HepG2 (cell line): ENCODE results near the gene C19orf38.
A peak's percentile ranks its signal among the peaks of the same experiment; 100 is the strongest.

Experiments used
- EZH2 ChIP-seq: conservative IDR thresholded peaks from 2 replicates; pipeline ENCODE4 v1.6.1; 2012; ENCODE audit warnings: mild to moderate bottlenecking, low read depth, low read length, moderate library complexity
- RFX1 ChIP-seq: fragments of 450-650 bp; IDR thresholded peaks from 2 replicates; pipeline ENCODE4 v1.6.1; 2017
- ZNF207 ChIP-seq: fragments of 450-650 bp; IDR thresholded peaks from 2 replicates; pipeline ENCODE4 v1.6.1; 2016; ENCODE audit warnings: antibody characterized with exemption, borderline replicate concordance
- ZNF614 ChIP-seq: IDR thresholded peaks from 2 replicates; pipeline ENCODE4 v1.6.1; 2018; ENCODE audit warnings: missing biosample characterization, missing genetic modification reagents, inconsistent platforms, borderline replicate concordance
- TF ChIP-seq, protein P1 (sequence below): sonication (generic); formaldehyde crosslinking; IDR thresholded peaks from 2 replicates; pipeline ENCODE4 v1.5.0; 2020; ENCODE audit warnings: mild to moderate bottlenecking, missing genetic modification reagents, moderate library complexity
- TF ChIP-seq, protein P2 (sequence below): sonication (generic); formaldehyde crosslinking; IDR thresholded peaks from 2 replicates; pipeline ENCODE4 v1.4.0; 2020; ENCODE audit warnings: missing genetic modification reagents
- TF ChIP-seq, protein P3 (sequence below): IDR thresholded peaks from 2 replicates; pipeline ENCODE4 v1.6.1; 2012; ENCODE audit warnings: inconsistent platforms

DNA sequence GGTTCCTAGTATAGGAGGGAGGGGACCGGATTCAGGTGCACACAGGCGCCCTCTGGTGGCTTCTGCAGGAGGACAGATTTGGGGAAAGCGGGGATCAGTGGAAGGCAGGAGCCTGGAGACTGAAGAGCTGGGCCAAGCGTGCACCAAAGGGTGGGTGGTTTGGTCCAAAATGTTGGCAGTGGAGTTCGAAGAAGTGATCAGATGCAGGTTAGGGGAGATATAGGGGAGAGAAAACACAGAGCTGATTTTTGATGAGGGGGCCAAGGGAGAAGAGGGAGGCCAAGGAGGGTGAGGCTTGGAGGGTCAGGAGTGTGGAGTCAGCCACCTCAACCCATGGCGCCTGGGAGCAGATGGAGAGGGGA, 16.3 kb downstream of the C19orf38 start:
- TF ChIP-seq, protein P1, sequence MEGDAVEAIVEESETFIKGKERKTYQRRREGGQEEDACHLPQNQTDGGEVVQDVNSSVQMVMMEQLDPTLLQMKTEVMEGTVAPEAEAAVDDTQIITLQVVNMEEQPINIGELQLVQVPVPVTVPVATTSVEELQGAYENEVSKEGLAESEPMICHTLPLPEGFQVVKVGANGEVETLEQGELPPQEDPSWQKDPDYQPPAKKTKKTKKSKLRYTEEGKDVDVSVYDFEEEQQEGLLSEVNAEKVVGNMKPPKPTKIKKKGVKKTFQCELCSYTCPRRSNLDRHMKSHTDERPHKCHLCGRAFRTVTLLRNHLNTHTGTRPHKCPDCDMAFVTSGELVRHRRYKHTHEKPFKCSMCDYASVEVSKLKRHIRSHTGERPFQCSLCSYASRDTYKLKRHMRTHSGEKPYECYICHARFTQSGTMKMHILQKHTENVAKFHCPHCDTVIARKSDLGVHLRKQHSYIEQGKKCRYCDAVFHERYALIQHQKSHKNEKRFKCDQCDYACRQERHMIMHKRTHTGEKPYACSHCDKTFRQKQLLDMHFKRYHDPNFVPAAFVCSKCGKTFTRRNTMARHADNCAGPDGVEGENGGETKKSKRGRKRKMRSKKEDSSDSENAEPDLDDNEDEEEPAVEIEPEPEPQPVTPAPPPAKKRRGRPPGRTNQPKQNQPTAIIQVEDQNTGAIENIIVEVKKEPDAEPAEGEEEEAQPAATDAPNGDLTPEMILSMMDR (CRISPR knock-in tag), result peak; percentile 90
- TF ChIP-seq EZH2 (no peak), RFX1 (no peak), ZNF207 (no peak), ZNF614 (CRISPR knock-in tag) (no peak)
- TF ChIP-seq, protein P2, sequence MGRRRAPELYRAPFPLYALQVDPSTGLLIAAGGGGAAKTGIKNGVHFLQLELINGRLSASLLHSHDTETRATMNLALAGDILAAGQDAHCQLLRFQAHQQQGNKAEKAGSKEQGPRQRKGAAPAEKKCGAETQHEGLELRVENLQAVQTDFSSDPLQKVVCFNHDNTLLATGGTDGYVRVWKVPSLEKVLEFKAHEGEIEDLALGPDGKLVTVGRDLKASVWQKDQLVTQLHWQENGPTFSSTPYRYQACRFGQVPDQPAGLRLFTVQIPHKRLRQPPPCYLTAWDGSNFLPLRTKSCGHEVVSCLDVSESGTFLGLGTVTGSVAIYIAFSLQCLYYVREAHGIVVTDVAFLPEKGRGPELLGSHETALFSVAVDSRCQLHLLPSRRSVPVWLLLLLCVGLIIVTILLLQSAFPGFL, result no peak
- TF ChIP-seq, protein P3, sequence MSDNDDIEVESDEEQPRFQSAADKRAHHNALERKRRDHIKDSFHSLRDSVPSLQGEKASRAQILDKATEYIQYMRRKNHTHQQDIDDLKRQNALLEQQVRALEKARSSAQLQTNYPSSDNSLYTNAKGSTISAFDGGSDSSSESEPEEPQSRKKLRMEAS, result no peak; the same call in 1 of the 2 replicates
